Common myeloid progenitor, CD34-positive (primary cell): ENCODE measurements around the gene CTSS. TPM values are rescaled to one million over a fixed set of nuclear protein-coding genes. Genes with fewer than 3 reads are reported as not detected.

Source experiments
- CTCF ChIA-PET: fragments of 350-600 bp; sonication (Branson Sonifier 250); formaldehyde crosslinking; loops from one replicate; lab custom pipeline; 2021; ENCODE audit warnings: antibody characterized with exemption; lab: Charles Lee
- POLR2A ChIA-PET: fragments of 350-600 bp; sonication (Branson Sonifier 250); formaldehyde crosslinking; loops from one replicate; lab custom pipeline; 2021; ENCODE audit warnings: antibody characterized with exemption; lab: Charles Lee
- DNase-seq, 3 donors: peaks; one replicate each; pipeline versions ENCODE4 v3.0.0 to v3.0.0-alpha.2; 2013
- H3K27ac ChIP-seq, 2 experiments: 1 replicate in 1 of 2; 2 replicates in 1 of 2; pipeline ENCODE4 v1.7.0; 2013; ENCODE audit warnings: inconsistent platforms in 2 of 2, low read length in 2 of 2, mild to moderate bottlenecking in 2 of 2, low read depth in 1 of 2, moderate library complexity in 1 of 2; ENCODE audit not compliant: severe bottlenecking in 2 of 2, insufficient read depth in 1 of 2, poor library complexity in 1 of 2
- H3K27me3 ChIP-seq, 5 experiments: replicated peaks in 2 of 5; 1 replicate in 3 of 5; 2 replicates in 2 of 5; pipeline versions ENCODE4 v1.6.1 to v1.7.0; 2013; ENCODE audit warnings: low read length in 4 of 5, mild to moderate bottlenecking in 2 of 5, moderate library complexity in 2 of 5, inconsistent platforms in 1 of 5; ENCODE audit not compliant: insufficient read depth in 5 of 5, control insufficient read depth in 4 of 5
- H3K36me3 ChIP-seq, 4 experiments: 1 replicate in 2 of 4; 2 replicates in 2 of 4; pipeline versions ENCODE4 v1.6.1 to v1.7.0; 2013; ENCODE audit warnings: low read length in 3 of 4, control low read depth in 1 of 4, mild to moderate bottlenecking in 1 of 4; ENCODE audit not compliant: control insufficient read depth in 4 of 4, insufficient read depth in 4 of 4
- H3K4me1 ChIP-seq, 4 experiments: 1 replicate in 3 of 4; 2 replicates in 1 of 4; pipeline versions ENCODE4 v1.6.1 to v1.7.1; 2013; ENCODE audit warnings: low read length in 3 of 4, mild to moderate bottlenecking in 3 of 4, control low read depth in 1 of 4, inconsistent platforms in 1 of 4, moderate library complexity in 1 of 4; ENCODE audit not compliant: control insufficient read depth in 4 of 4, insufficient read depth in 4 of 4; ENCODE audit errors: control extremely low read depth in 1 of 4
- H3K4me3 ChIP-seq, 7 experiments: 1 replicate in 4 of 7; 2 replicates in 3 of 7; pipeline versions ENCODE4 v1.5.1 to v1.7.0; 2013; ENCODE audit warnings: mild to moderate bottlenecking in 7 of 7, low read length in 6 of 7, moderate library complexity in 6 of 7, inconsistent platforms in 2 of 7, low read depth in 2 of 7, control low read depth in 1 of 7; ENCODE audit not compliant: insufficient read depth in 4 of 7, control insufficient read depth in 1 of 7; ENCODE audit errors: extremely low read depth in 1 of 7
- H3K9me3 ChIP-seq, 5 experiments: 1 replicate in 4 of 5; 2 replicates in 1 of 5; pipeline versions ENCODE4 v1.6.1 to v1.7.1; 2013; ENCODE audit warnings: low read length in 4 of 5, mild to moderate bottlenecking in 2 of 5, inconsistent platforms in 1 of 5, low read depth in 1 of 5, moderate library complexity in 1 of 5; ENCODE audit not compliant: control insufficient read depth in 4 of 5, insufficient read depth in 2 of 5; ENCODE audit errors: control extremely low read depth in 1 of 5
- WGBS: methylation state at CpG from one replicate; pipeline ENCODE4 v1.1.5; 2013; ENCODE audit not compliant: insufficient coverage; 5-methylcytosine and 5-hydroxymethylcytosine counted together
- polyA plus RNA-seq: library from polyadenylated mRNA; unstranded; fragments of 120-200 nt; gene quantifications from one replicate; pipeline ENCODE4 v1.2.1, GENCODE V29; 2013

CTSS gene
- 139 TPM for polyA plus RNA-seq

- 0% methylated on average over 4 of the region's 4 CpGs for WGBS
- Histone ChIP-seq H3K27me3 (no peaks in the 10 kb centered on the region), H3K9me3 (no peaks in the 10 kb centered on the region), H3K4me1 (peaks cover 11 to 26% (median 18%) of the 10 kb centered on the region in 4 experiments), H3K4me3 (peak within 1 kb of the TSS in 6 of 7 experiments; percentile 76 to 98 (median 79)), H3K36me3 (peaks cover 0 to 5% (median 0%) of the 10 kb centered on the region in 4 experiments), H3K27ac (peak within 1 kb of the TSS; percentile 90 to 98)
- CTCF ChIA-PET = interaction anchor here (1.0 to 1.3 kb wide), 3 partner anchors 23 to 68 kb away, joined by 3 to 4 read pairs (median 4); partner anchors contain the start of gene GOLPH3L
- POLR2A ChIA-PET = interaction anchor here (0.5 to 0.7 kb wide), 4 partner anchors 8 to 246 kb away, joined by 3 to 5 read pairs (median 4); no protein-coding TSS in a partner anchor
- peak; percentile 77 to 92 (median 87) for DNase-seq
These were observed at the start of gene CTSS for GRCh38 chr1:150765296-150765976. CTSS (minus strand) TSS chr1:150765778; CDS start chr1:150764763, 1,015 bp downstream.

GRCh38 chr1:150813028-150813707 lies 47.6 kb upstream of the CTSS start:
- no peaks in the 10 kb centered on the region for H3K9me3 ChIP-seq
- no peak overlapping the region for H3K4me3 ChIP-seq
- peak; percentile 39 to 67 (median 60) for DNase-seq
- ChIA-PET CTCF (interaction anchor here (0.7 to 3.0 kb wide), 14 partner anchors 8 to 348 kb away, joined by 3 to 11 read pairs (median 3); no protein-coding TSS in a partner anchor), POLR2A (no interaction called here)
- no peaks in the 10 kb centered on the region for H3K27me3 ChIP-seq
- peaks cover 16 to 68% (median 51%) of the 10 kb centered on the region in 4 experiments for H3K36me3 ChIP-seq
- WGBS = 86% methylated on average over 5 of the region's 5 CpGs
- peaks cover 0 to 2% (median under 1%) of the 10 kb centered on the region in 4 experiments for H3K4me1 ChIP-seq
- H3K27ac ChIP-seq = no peak overlapping the region

DNA sequence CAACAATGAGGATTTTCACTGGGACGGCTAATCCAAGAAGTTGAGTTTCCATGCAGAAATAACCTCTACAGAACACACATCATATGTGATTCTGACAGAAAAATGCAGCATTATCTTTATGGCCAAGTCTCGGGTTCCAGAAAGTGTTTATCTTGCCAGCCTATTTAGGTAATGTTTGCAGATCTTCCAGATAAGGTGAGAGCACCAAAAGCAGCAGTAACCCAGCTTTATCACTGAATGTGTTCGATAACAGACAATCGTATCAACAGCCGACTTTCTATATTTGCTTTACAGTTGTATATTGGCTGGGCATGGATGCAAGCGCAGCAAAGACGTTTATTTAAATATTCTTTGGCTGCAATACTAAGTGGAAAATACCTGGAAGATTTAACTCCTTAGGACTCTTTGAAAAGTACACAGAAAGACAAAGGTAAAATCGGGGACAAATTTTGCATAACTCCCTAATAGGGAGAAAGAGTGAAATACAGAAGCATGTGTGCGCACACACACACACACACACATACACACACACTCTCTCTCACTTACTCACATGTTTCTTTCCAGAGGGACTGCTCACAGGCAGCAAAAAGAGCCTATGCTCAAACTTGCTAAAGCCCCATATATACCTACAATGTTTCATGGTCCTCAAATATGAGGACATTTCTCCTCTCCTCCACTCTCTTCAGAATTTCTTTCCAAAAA lies 45.5 kb upstream of the CTSS start:
- H3K27me3 ChIP-seq = no peaks in the 10 kb centered on the region
- peaks cover 7 to 19% (median 14%) of the 10 kb centered on the region in 4 experiments for H3K4me1 ChIP-seq
- H3K4me3 ChIP-seq = no peak overlapping the region
- H3K9me3 ChIP-seq = no peaks in the 10 kb centered on the region
- ChIA-PET CTCF (no interaction called here), POLR2A (no interaction called here)
- H3K36me3 ChIP-seq = peaks cover 7 to 50% (median 38%) of the 10 kb centered on the region in 4 experiments
- no peak for DNase-seq
- H3K27ac ChIP-seq = no peak overlapping the region
- WGBS = 91% methylated on average over 7 of the region's 9 CpGs

DNA sequence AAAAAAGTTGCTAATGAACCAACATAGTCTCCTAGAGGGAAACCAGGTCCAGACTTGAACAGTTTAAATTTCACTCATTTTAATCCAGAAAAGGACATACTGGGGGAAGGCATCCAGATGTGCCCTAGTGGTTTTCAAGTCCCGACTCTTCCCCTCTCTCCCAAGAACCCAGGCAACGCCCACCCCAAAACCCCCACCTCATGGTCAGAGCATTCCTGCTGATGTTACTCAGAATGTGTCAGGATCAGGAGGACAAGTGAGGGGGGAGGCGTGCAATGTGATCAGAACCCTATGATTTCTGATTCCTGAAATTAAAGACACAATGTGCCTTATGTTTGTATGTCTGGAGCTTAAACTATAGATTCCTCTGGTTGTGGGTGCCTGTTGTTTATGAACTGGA lies 44.1 kb upstream of the CTSS start:
- no peak overlapping the region for H3K4me3 ChIP-seq
- peaks cover 4 to 39% (median 34%) of the 10 kb centered on the region in 4 experiments for H3K36me3 ChIP-seq
- H3K4me1 ChIP-seq = peaks cover 7 to 19% (median 14%) of the 10 kb centered on the region in 4 experiments
- H3K27me3 ChIP-seq = no peaks in the 10 kb centered on the region
- H3K9me3 ChIP-seq = no peaks in the 10 kb centered on the region
- DNase-seq = no peak
- CTCF ChIA-PET = interaction anchor here (1.3 kb wide), 1 partner anchor 46 kb away, joined by 4 read pairs; no protein-coding TSS in a partner anchor
- H3K27ac ChIP-seq = no peak overlapping the region
- POLR2A ChIA-PET = no interaction called here
- 100% methylated on average over 2 of the region's 3 CpGs for WGBS

DNA sequence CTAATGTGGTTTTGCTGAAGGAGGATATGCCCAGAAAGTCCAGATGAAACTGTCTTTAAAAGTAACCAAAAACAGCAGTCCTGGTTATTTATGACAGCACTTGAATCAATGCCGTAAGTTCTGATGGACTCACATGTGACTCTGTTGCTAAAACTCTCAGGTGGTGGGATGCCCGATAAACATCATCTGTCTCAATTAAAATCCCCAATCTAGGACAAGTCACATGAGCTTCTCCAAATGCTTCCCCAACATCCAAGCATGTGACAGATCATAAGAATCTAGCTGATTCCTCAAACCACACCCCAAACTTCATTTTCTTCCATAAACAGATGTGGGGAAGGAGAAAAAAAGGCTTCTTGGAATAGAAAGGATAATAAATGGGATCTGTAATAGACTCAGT lies 43.3 kb upstream of the CTSS start:
- Histone ChIP-seq H3K9me3 (no peaks in the 10 kb centered on the region), H3K4me1 (peaks cover 7 to 19% (median 14%) of the 10 kb centered on the region in 4 experiments), H3K27me3 (no peaks in the 10 kb centered on the region), H3K36me3 (peaks cover 2 to 33% (median 29%) of the 10 kb centered on the region in 4 experiments), H3K27ac (no peak overlapping the region), H3K4me3 (no peak overlapping the region)
- POLR2A ChIA-PET = no interaction called here
- WGBS = 100% methylated on average over 2 of the region's 2 CpGs
- CTCF ChIA-PET = interaction anchor here (1.3 to 1.4 kb wide), 2 partner anchors 12 to 45 kb away, joined by 4 read pairs; no protein-coding TSS in a partner anchor
- DNase-seq = no peak

DNA sequence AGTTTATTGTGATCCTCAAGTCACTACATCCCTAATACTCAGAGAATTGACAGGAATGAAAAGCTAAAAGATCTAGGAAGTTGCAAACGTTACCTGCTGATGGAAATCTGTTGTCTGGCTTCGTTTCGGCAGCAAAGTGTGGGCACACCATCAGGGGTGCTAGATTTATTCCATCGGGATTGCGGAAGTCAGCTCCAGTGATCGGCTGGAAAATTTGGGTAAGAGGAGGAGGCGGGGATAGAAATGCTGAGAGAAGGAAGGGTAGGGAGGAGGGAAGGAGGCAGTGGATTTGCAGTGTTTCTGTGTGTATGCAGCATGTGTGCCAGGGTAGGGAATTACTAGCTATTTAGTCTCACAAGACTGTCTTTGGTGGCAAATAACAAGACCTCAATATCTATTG lies 42.5 kb upstream of the CTSS start, which contains the start of gene CTSK:
Gene CTSK, minus strand, starts transcription at position 140 of the 400 bp plus-strand sequence. CDS start 1,455 bp downstream, outside the sequence.
- H3K9me3 ChIP-seq = no peaks in the 10 kb centered on the region
- 78% methylated on average over 7 of the region's 7 CpGs for WGBS
- H3K4me1 ChIP-seq = peaks cover 7 to 19% (median 14%) of the 10 kb centered on the region in 4 experiments
- DNase-seq = no peak
- POLR2A ChIA-PET = no interaction called here
- CTCF ChIA-PET = interaction anchor here (1.4 kb wide), 1 partner anchor 11 kb away, joined by 4 read pairs; no protein-coding TSS in a partner anchor
- H3K36me3 ChIP-seq = peaks cover 2 to 29% (median 22%) of the 10 kb centered on the region in 4 experiments
- H3K27me3 ChIP-seq = no peaks in the 10 kb centered on the region
- H3K27ac ChIP-seq = peak within 1 kb of the TSS in 1 of 2 experiments; percentile 40
- peak within 1 kb of the TSS in 5 of 7 experiments; percentile 13 to 66 (median 34) for H3K4me3 ChIP-seq
